Muscle layer of colon (tissue), 2 donors: ENCODE measurements around the gene PDCD5.

Experiments
- H3K27ac ChIP-seq: one replicate; pipeline ENCODE4 v1.7.0; 2013; ENCODE audit warnings: low read depth, mild to moderate bottlenecking, low read length, moderate library complexity
- H3K27me3 ChIP-seq, 2 donors: one replicate each; pipeline ENCODE4 v1.7.0; 2013; ENCODE audit warnings: low read length in 2 of 2, mild to moderate bottlenecking in 2 of 2; ENCODE audit not compliant: insufficient read depth in 2 of 2, control insufficient read depth in 1 of 2
- H3K36me3 ChIP-seq: one replicate; pipeline ENCODE4 v1.7.0; 2013; ENCODE audit warnings: mild to moderate bottlenecking, low read length; ENCODE audit not compliant: insufficient read depth
- H3K4me1 ChIP-seq: one replicate; pipeline ENCODE4 v1.7.0; 2013; ENCODE audit warnings: mild to moderate bottlenecking, low read length; ENCODE audit not compliant: insufficient read depth
- H3K4me3 ChIP-seq, 2 donors: one replicate each; pipeline ENCODE4 v1.7.0; 2013; ENCODE audit warnings: low read length in 2 of 2, low read depth in 1 of 2, mild to moderate bottlenecking in 1 of 2, moderate library complexity in 1 of 2
- H3K9ac ChIP-seq: one replicate; pipeline ENCODE4 v1.7.0; 2013; ENCODE audit warnings: low read length
- H3K9me3 ChIP-seq: one replicate; pipeline ENCODE4 v1.7.0; 2013; ENCODE audit warnings: mild to moderate bottlenecking, low read length
- donor health status: abdominal sarcoma.
- donor health status: Adenocarcinoma of cecum.

Gene PDCD5

GRCh38 chr19:32614916-32615315 is 33.9 kb downstream of the PDCD5 start:
- Histone ChIP-seq H3K27me3 (no peaks in the 10 kb centered on the region), H3K9me3 (no peaks in the 10 kb centered on the region), H3K9ac (no peak overlapping the region), H3K36me3 (peaks cover 59% of the 10 kb centered on the region), H3K27ac (no peak overlapping the region), H3K4me1 (no peaks in the 10 kb centered on the region), H3K4me3 (no peak overlapping the region)

- H3K36me3 ChIP-seq = peaks cover 61% of the 10 kb centered on the region
- H3K27ac ChIP-seq = no peak overlapping the region
- no peaks in the 10 kb centered on the region for H3K27me3 ChIP-seq
- no peaks in the 10 kb centered on the region for H3K4me1 ChIP-seq
- H3K9ac ChIP-seq = no peak overlapping the region
- no peak overlapping the region for H3K4me3 ChIP-seq
- no peaks in the 10 kb centered on the region for H3K9me3 ChIP-seq
Observed at GRCh38 chr19:32615569-32615968, 34.6 kb downstream of the PDCD5 start.

GRCh38 chr19:32619051-32619685 is 38.2 kb downstream of the PDCD5 start:
- no peak overlapping the region for H3K4me3 ChIP-seq
- H3K9ac ChIP-seq = no peak overlapping the region
- no peaks in the 10 kb centered on the region for H3K27me3 ChIP-seq
- H3K4me1 ChIP-seq = no peaks in the 10 kb centered on the region
- H3K36me3 ChIP-seq = peaks cover 74% of the 10 kb centered on the region
- no peak overlapping the region for H3K27ac ChIP-seq
- H3K9me3 ChIP-seq = no peaks in the 10 kb centered on the region

GRCh38 chr19:32622002-32622401 is 41.0 kb downstream of the PDCD5 start:
- no peaks in the 10 kb centered on the region for H3K9me3 ChIP-seq
- peaks cover 67% of the 10 kb centered on the region for H3K36me3 ChIP-seq
- no peak overlapping the region for H3K4me3 ChIP-seq
- no peak overlapping the region for H3K9ac ChIP-seq
- no peaks in the 10 kb centered on the region for H3K4me1 ChIP-seq
- H3K27me3 ChIP-seq = no peaks in the 10 kb centered on the region
- H3K27ac ChIP-seq = no peak overlapping the region

GRCh38 chr19:32624410-32624809 is 43.4 kb downstream of the PDCD5 start:
- Histone ChIP-seq H3K27ac (no peak overlapping the region), H3K36me3 (peaks cover 71% of the 10 kb centered on the region), H3K4me1 (no peaks in the 10 kb centered on the region), H3K9me3 (no peaks in the 10 kb centered on the region), H3K9ac (no peak overlapping the region), H3K4me3 (no peak overlapping the region), H3K27me3 (no peaks in the 10 kb centered on the region)

GRCh38 chr19:32626969-32627368 is 46.0 kb downstream of the PDCD5 start:
- Histone ChIP-seq H3K27me3 (no peaks in the 10 kb centered on the region), H3K4me1 (no peaks in the 10 kb centered on the region), H3K36me3 (peaks cover 81% of the 10 kb centered on the region), H3K9ac (no peak overlapping the region), H3K4me3 (no peak overlapping the region), H3K9me3 (no peaks in the 10 kb centered on the region), H3K27ac (no peak overlapping the region)

- no peak overlapping the region for H3K4me3 ChIP-seq
- H3K9ac ChIP-seq = no peak overlapping the region
- no peaks in the 10 kb centered on the region for H3K9me3 ChIP-seq
- no peaks in the 10 kb centered on the region for H3K27me3 ChIP-seq
- no peak overlapping the region for H3K27ac ChIP-seq
- peaks cover 74% of the 10 kb centered on the region for H3K36me3 ChIP-seq
- H3K4me1 ChIP-seq = no peaks in the 10 kb centered on the region
Observed at GRCh38 chr19:32627714-32628270, 46.8 kb downstream of the PDCD5 start.

GRCh38 chr19:32630338-32630737 is 49.3 kb downstream of the PDCD5 start:
- H3K4me3 ChIP-seq = no peak overlapping the region
- no peaks in the 10 kb centered on the region for H3K27me3 ChIP-seq
- no peaks in the 10 kb centered on the region for H3K4me1 ChIP-seq
- H3K36me3 ChIP-seq = peaks cover 59% of the 10 kb centered on the region
- H3K9me3 ChIP-seq = no peaks in the 10 kb centered on the region
- no peak overlapping the region for H3K27ac ChIP-seq
- no peak overlapping the region for H3K9ac ChIP-seq

- no peak overlapping the region for H3K4me3 ChIP-seq
- H3K36me3 ChIP-seq = peaks cover 60% of the 10 kb centered on the region
- no peaks in the 10 kb centered on the region for H3K9me3 ChIP-seq
- no peak overlapping the region for H3K27ac ChIP-seq
- no peaks in the 10 kb centered on the region for H3K4me1 ChIP-seq
- no peaks in the 10 kb centered on the region for H3K27me3 ChIP-seq
- no peak overlapping the region for H3K9ac ChIP-seq
Observed at GRCh38 chr19:32631381-32631780, 50.4 kb downstream of the PDCD5 start.
